ENCODE results near the gene HDLBP. TPM values are rescaled to one million over a fixed set of nuclear protein-coding genes. Genes with fewer than 3 reads are reported as not detected.

HDLBP gene
- total RNA-seq, 1 donor from 2014 or later, result 320 TPM

DNA sequence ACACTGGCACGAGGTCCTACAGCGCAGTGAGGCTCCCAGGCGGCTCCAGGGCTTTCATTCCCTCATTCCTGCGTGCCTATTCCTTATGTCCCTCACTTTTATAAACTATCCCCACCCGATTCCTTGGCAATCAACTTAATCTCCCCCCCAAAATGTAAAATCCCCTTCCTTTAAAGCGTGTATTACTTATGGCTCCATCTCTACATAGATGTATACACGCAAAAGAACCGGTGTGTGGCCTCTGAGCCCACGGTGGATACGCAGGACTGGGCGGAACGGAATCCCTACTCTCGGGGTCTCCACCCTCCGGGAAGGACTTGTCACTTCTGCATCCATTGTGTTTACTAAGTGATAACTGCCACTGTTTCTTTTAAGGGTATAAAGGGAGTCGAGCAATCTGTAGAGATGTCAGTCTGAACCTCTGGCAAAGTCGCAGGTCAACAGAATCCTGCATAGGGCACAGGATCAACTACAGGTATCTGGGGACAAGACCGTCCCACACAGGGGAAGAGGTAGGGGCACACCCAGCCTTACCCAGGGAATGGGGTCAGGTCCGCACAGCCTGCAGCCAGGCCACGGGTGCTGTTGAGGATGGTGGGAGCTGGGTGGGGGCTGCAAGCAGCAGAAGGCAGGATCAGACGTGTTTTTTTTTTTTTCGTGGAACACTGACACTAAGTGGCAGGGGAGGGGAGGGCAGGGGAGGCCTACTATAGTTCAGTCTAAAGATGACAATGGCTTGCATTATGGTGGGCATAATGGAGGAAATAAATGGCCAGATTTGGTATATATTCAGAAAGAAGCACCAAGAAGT is 42.1 kb downstream of the HDLBP start:
- ATAC-seq, result no peak

DNA sequence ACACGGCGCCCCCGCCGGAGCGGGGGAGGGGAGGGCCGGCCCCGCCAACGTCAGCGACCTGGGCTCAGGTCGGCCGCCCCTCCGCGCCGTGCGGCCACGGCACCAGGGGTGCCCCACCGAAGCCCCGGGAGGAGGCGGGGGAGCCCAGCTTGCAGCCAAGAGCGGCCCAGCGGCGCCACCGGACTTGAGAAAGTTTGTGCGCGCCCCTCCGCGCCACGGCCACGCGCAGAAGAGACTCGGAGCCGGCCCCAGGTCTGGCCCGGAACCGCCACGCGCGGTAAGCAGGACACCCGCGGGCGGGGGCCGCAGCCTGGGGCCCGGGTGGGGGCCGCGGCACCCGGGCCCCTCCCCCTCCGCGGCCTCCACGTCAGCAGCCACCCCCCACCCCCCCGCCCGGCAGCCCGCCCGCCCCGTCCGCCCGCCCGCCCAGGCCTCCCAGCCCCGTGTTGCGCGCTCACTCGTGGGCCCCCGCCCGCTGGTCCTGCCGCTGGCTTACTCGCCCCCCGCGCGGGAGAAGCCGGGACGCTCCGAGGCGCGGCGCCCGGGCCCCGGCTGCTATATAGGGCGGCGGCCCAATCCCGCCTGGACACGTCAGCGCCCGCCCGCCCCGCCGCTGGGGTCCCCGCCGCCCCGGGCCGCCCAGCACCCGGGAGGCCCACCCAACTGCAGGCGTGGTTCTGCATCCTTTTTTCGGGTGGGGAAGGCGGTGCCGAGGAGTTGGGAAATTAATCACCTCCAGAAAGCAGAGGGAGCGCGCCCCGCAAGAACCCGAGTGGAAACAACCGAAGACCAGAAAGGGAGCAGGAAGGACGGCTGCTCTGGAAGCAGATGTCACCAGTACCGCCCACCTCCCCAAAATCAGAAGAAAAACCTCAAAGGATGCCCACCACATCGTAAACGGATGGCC is 42.9 kb downstream of the HDLBP start:
- ATAC-seq, result peak; percentile 75

DNA sequence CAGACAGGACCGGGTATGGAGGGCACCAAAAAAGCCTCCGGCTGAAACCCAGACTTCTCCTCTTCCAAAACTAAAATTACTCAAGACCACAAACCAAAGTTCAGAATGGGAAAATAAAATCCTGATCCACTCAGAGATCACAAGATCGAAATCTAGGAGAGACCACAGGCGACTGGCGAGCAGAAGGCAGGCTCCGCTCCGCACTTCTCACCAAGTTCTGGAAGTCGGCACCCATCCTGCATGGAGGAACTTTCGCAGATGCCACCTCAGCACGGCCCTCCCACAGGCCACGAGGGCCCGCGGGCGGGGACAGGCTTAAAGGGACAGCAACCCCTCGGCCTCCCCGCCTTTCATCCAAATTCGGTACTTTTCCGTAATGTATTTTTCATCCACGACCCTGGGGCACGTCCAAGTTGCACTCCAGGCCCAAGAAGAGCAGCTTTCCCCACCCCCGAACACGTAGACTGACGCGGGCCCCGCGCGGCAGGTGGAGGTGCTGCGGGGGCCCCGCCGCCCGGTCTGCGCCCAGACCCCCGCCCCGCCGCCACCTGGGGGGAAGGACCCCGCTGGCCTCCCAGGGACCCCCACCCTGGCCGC is 43.7 kb downstream of the HDLBP start:
- peak; percentile 77 for ATAC-seq

DNA sequence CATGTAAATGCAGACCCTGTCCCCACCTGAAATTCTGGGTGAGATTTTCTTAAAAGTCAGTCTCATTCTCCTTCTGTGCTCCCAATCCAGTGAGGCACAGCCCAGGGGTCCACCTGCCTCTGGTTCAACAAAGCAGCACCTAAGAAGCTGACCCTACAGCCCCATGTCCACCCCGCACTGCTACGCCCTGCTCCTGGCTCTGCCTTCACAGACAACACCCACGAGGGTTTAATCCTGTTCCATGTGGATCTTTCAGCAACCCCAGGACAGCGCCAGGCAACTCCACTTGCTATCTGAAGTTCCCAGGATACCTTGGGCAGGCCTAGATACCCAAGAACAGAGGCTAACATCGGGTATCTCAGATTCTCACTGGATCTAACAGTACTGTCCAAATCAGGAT is 44.9 kb downstream of the HDLBP start:
- no peak for ATAC-seq

DNA sequence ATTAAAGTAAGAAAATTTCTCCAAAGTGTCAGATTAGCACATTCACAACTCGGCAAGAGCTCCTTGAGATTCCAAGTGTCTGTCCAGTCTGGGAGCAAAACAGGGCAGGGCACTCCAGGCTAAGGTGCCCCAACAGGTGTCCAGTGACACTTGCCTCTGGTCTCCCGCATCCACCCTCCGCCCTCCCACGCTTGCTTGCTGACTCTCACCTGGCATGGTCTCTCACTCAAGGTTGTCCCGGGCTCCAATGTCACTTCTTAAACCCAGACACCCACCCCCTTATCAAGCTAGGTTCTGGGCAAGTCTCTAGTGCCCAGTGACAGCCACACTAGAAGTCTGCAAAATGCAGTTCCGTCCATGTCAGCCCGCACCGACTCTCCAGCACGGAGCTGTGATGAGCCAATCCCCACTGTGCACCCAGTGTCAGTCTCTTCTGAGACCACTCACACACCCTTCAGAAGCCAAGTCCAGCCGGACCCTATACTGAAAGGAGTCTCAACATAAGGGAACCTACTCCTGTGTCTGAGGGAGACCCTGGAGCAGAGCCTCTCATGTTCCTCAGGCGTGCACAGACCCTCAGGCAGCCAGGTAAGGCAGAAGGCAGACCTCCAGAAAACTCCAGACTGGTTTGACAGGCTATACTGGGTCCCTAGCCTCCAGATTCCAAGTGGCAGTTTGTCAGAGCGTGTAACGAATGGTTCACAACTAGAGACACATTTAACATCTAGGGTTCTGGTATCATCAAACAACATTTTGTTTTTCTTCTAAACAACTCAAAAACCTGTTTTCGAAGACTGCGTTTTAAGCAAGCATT is 45.6 kb downstream of the HDLBP start:
- ATAC-seq, result no peak

DNA sequence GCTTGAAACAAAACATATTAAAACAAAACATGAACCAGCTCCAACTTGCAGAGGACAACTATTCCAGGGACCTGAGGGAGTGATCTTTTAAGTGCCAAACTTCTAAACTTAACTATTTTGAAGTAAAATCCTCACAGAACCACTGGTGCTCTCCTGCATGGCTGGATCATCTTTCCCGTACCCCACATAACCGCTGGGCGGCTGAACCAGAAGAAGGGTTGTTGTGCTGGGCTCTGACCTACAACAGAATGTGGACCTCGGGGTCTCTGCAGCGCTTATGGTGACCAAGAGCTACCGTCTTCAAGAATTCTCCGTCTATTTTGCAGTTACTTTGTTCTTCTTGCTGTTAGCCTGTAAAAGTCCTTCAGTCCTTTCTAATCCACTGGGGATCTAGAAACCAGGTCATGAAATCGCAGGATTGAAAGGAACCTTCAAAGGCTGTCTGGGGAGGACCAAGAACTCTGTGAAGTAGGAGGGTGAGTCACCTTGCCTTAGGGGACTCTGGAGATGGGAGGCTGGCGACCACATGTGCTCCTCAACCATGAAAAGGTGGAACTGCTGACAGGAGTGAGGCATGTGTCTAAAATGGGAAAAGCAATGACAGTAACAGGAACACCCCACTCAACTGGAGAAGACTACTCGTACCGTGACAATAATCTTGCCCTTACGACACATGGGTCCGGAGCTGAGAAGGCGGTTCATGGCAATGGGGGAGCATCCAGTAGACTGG is 46.6 kb downstream of the HDLBP start:
- ATAC-seq, result peak; percentile 22

DNA sequence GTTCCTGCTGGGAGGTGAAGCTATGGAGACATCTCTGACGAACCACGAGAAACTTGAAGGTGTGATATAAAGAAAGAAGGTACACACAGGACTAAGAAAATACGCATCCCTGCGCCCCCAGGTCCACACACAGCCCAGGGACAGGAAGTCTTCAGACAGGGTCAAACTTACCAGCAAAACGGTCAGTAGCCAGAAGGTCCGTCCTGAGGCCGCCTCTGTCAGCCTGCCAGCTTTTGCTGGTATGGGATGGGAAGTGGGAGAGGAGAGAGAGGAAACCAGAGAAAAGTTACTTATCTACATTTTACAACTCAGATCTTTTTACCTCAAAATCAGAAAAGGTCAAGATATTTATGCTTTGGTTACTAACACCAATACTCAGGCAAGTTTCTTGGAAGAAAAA is 47.2 kb downstream of the HDLBP start:
- ATAC-seq, result no peak

DNA sequence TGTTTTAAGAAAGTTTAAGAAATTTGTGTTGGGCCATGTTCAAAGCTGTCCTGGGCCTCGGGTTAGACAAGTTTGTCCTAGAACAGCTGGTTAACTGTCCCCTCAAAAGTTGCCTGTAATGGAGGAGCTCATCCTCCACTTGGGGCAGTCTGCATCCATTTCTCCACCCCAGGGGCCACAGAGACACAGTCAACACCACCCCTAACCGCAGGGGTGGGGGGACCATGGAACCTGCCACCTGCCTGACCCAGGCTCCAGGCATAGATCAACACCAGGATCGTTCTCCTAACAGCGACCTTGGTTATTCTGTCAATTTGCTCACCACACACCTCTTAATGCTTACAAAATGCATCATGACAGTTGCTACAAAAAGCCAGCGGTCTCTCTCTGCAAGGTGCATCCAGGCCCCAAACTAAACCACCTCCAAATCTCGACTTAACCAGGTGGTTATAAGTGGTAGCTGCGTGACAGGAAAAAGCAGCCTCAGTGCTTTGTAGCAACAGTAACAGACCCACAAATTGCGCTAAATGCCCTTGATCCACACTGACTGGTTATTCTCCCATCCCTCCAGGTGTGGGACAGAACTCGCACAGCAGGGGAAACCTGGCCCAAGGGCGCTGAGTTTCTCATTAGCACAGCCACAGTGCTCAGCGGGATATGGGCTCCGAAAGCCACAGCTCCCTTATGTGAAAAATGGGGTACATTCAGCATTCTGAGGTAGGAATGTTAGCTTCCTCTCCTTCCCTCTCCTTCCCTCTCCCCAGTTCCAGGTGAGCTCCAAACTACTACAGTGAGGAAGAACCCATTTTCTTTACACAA is 48.0 kb downstream of the HDLBP start:
- ATAC-seq, result no peak

DNA sequence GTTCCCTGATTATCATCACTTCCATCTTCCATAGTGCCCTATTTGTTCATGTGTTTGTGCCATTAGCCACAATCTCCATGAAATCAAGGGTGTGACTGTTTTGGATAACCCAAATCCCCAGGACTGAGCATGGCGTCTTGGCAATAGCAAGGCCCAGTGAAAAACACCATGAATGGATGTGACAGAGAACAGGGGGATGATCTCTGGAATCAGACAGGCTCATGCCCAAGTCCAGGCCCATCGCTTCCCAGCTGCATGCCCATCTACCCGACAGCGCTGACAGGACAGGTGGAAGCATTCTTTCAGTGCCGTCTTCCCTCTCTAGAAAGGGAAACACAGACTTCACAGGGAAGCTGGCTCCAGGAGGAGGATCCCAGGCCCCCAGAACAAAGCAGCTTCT is 50.0 kb downstream of the HDLBP start:
- ATAC-seq, result no peak

DNA sequence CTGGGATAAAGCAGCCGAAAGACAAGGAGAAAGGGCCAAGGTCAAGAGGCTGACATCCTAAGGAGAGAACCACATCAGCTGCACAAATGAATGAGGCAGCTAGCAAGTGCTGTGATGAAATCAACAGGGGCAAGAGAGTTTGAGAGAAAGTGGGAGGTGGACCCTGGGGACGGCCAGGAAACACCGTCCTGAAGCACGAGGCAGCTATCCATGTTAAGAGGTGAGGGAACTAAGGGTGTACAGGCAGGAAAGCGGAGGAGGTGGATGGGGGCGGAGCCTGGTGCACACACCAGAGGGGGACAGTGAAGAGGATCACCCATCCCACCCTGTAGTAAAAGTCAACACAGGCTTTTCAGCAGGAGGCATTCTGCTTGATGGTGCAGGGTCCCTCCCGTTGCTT is 52.4 kb downstream of the HDLBP start:
- no peak for ATAC-seq

DNA sequence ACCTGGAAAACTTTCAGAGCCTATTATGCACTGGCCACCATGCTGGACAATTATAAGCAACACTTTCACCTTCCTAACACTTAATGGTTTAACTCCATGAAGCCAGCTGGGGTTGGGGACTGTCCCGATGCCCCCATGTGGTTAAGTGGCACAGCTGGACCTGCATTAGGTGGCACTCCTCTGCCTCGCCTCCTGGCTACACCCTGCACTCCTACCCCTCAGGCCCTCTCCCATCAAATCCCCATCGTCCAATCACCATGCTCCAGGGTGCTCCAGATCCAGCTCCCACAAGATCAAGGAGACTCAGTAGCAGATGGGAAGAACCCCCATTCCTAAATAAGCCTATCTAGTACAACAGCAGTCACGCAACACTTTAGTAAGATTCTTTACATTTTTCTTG is 53.8 kb downstream of the HDLBP start:
- ATAC-seq, result no peak

DNA sequence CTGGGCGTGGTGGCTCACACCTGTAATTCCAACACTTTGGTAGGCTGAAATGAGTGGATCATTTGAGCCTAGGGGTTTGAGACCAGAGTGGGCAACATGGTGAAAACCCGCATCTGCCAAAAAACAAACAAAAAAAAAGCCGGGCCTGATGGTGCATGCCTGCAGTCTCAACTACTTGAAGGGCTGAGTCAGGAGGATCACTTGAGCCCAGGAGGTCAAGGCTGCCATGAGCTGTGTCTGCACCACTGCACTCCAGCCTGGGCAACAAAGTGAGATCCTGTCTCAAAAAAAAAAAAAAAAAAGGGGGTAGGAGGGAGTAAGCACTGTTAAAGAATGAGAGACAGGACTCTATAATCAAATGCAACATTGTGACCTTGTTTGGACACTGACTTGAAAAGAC is 54.6 kb downstream of the HDLBP start:
- no peak for ATAC-seq

DNA sequence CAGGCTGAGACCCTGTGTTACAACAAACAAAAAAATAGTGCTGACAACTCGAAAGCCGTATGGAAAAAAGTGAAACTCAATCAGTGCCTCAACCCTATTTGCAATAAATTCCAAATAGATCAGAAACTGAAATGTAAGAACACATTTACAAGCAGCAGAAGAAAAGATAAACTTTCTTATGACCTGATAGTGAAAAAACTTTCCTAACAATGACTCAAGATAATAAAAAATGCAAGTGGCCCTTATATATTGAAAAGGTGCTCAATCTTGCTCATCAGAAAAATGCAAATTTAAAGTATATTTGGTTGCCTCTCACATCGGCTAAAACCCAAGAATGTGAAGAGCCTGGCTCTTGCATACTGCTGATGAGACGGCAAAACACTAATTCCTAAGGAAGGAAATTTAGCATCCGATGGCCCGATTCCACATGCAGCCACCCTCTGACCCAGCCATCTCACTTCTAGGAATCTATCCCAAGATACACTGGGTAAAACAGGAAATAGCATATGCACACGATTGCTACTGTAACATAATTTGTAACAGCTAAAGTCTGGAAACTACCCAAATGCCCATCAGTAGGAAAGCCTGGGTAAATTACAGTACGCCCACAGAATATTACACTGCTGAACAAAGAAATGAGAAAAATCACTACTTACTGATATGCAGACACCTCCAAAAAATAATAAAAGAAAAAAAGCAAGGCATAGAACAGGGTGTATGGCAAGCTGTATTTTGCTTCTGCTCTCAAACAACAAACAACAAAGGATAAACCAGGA is 56.8 kb downstream of the HDLBP start:
- ATAC-seq, result no peak

DNA sequence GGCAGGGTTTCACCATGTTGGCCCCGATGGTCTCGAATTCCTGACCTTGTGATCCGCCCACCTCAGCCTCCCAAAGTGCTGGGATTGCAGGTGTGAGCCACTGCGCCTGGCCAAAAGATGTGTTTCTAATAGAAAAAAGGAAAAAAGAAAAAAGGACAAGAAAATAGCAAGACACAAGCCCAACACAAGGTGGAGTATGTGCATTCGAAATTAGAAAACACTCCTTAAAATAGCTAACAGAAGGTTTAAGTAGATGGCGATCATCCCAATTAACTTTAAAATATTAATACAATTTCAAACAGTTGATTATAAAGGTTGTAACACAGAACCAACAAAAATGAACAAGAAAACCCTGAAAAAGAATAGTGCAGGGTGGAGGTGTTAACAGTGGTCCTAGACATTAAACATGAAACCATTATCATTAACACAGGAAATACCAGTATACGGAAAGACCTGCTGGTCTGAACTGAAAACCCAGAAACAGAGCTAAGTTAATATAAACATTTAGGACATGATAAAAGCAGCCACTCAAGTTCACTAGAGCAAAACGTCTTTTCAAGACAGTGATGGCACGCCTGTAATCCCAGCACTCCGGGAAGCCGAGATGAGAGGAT is 57.9 kb downstream of the HDLBP start:
- no peak for ATAC-seq

DNA sequence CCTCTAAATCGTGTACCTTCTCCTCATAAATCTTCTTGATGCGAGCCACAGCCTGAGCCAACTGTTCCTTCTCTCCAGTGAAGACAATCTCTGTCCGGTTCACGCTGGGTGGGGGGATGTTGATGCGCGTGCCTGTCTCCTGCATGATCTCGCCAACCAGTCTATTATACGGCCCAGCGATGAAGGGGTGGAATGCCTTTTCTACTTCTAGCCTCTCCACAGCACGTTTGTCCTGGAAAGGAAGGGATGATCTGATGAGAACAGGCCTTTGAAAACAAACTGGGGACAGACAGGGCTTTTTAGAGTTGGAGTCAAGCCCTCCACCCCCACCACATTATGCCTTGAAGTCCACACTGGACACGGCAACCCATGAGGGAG is 59.3 kb downstream of the HDLBP start:
- no peak for ATAC-seq

DNA sequence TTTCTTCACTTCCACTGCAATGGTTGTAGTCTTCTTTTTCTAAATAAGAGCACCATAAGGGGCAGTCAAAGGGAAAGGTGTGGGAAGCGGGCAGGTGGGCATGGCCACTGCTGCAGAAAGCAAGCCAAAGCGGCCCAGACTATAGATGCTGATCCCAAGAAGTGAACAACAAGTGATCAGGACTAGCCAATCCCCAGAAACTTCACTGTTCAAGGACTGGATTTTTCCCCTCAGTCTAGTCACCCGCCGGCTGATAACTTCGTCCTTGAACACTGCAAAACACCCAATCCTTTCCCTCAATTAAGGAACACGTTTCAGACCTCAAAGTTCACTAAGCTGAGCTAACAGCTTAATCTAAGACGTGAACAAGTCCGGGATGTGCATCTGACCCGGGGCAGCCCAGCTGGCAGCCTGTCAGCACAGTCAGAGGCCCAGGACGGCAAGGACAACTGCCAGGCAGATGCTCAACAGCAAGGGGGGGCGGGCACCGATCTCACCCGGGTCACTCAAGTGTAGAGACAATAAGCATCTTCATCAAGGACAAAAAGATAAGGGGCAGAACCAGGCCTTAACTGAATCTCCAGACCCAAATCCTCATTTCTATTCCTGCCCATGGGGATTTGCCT is 59.8 kb downstream of the HDLBP start:
- no peak for ATAC-seq

DNA sequence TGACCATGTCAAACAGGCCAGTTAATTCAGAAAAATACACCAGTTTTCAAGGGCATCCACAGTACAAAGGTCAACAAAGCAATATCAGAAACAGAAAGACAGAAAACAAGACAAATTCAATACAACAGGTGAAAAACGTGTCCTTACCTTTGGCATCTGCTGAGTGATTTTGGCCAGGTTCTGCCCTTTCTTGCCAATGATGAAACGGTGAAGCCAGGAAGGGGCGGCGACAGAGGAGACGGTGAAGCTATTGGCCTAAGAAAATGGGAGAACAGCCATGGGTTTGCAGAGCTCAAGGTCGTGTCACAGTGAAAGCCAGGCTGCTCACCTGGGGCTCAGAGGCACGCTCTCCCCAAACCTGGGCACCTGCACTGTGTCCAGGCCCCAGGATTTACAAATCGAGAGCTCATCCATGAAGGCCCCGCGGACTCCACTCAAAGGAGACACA is 60.5 kb downstream of the HDLBP start:
- ATAC-seq, result no peak

DNA sequence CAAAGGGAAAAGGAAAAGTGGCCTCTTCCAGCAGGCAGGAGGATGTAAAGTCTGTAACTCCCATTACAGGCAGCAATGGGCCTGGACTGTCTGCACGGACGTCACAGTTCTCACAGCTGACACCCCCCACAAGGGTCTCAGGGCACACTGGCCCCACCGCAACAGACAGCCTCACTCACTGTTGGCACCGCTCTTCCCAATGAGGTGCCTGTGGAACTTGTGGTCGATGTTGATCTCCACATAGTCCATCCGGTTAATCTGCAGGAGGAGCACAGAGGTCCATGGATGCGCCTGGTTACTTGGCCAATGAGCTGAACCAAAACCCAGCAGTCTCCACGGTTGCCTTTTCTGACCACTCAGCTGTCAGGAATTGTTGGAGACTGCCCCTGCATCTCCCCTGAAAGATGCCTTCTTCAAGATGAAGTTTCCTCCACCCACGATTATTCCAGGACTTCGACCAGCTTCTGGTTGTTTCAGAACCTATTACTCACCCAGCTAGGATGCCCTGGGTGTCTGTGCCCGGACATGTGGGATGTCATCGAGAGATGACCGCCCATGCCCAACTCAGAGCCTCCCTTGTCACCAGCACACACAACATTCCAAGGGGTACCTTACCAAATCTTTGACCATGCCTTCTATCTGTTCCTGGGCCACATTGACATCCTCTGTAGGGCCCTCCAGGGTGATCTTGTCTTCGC is 62.5 kb downstream of the HDLBP start:
- no peak for ATAC-seq
